Hematopoietic multipotent progenitor cell (in vitro differentiated cells): Measurements from ENCODE around the gene OR2T4. TPM values are rescaled to one million over a fixed set of nuclear protein-coding genes. Genes with fewer than 3 reads are reported as not detected.
A peak's percentile ranks its signal among the peaks of the same experiment; 100 is the strongest.

Experiments
- DNase-seq, 3 donors: peaks; one replicate each; pipeline ENCODE4 v3.0.0-alpha.2; 2011 to 2015; ENCODE audit warnings: low read depth in 2 of 3, low spot score in 2 of 3
- total RNA-seq: library from RNA; depleted of rRNA; stranded (reverse); fragments of >200 nt; gene quantifications from one replicate; pipeline ENCODE4 v1.2.3, GENCODE V29; 2012

Gene OR2T4
- total RNA-seq: under 0.01 TPM

- DNase-seq: no peak
These were observed at the start of gene OR2T4 for GRCh38 chr1:248361121-248361715. Gene OR2T4, plus strand, starts transcription at chr1:248361665. Its CDS starts 0 bp downstream, at chr1:248361665.

GRCh38 chr1:248316796-248317195, 44.7 kb upstream of the OR2T4 start:
- no peak for DNase-seq

- DNase-seq: no peak
These were observed 37.0 kb upstream of the OR2T4 start, which contains the start of gene OR2M7 for GRCh38 chr1:248324468-248324867. Gene OR2M7, minus strand, starts transcription at chr1:248324568. Its CDS starts 0 bp downstream, at chr1:248324568.

- DNase-seq: no peak
These were observed 18.0 kb upstream of the OR2T4 start for GRCh38 chr1:248343451-248343850.

- no peak for DNase-seq
These were observed 13.0 kb upstream of the OR2T4 start, which contains the start of gene OR14C36 for GRCh38 chr1:248348475-248348874. Gene OR14C36, plus strand, starts transcription at chr1:248348775. Its CDS starts 0 bp downstream, at chr1:248348775.

- no peak for DNase-seq
These were observed 2.0 kb upstream of the OR2T4 start for GRCh38 chr1:248359415-248359814.

- no peak for DNase-seq
These were observed 5.1 kb downstream of the OR2T4 start for GRCh38 chr1:248366609-248367008.

GRCh38 chr1:248372394-248372793, 10.9 kb downstream of the OR2T4 start:
- DNase-seq: peak in 1 of 3 donors; percentile 54

- DNase-seq: no peak
These were observed 12.3 kb downstream of the OR2T4 start for GRCh38 chr1:248373761-248374160.

- DNase-seq: no peak
These were observed 14.0 kb downstream of the OR2T4 start, which contains the start of gene OR2T6 for GRCh38 chr1:248375446-248375845. Gene OR2T6, plus strand, starts transcription at chr1:248375746. Its CDS starts 11,863 bp downstream, at chr1:248387609.

GRCh38 chr1:248376916-248377315, 15.5 kb downstream of the OR2T4 start:
- no peak for DNase-seq

- DNase-seq: no peak
These were observed 19.4 kb downstream of the OR2T4 start for GRCh38 chr1:248380854-248381253.

GRCh38 chr1:248388426-248388825, 27.0 kb downstream of the OR2T4 start:
- peak in 1 of 3 donors; percentile 31 for DNase-seq

GRCh38 chr1:248393050-248393449, 31.6 kb downstream of the OR2T4 start:
- DNase-seq: no peak

GRCh38 chr1:248402748-248403147, 41.3 kb downstream of the OR2T4 start, which contains the start of gene OR2T1:
Gene OR2T1, plus strand, starts transcription at chr1:248403048. Its CDS starts 3,100 bp downstream, at chr1:248406148.
- DNase-seq: no peak

- DNase-seq: peak; percentile 43 to 51 (median 47)
These were observed 42.6 kb downstream of the OR2T4 start for GRCh38 chr1:248404024-248404423.

- no peak for DNase-seq
These were observed 45.5 kb downstream of the OR2T4 start for GRCh38 chr1:248406721-248407692.
